SK-N-MC (cell line): ENCODE data around the gene CAMSAP2.

Source experiments
- DNase-seq: peaks from one replicate; pipeline ENCODE4 v3.0.0-alpha.2; 2011; ENCODE audit warnings: low read depth, low spot score
- H3K27ac ChIP-seq: fragments of 200-600 bp; sonication (generic); 2 replicates; pipeline ENCODE4 v1.5.1; 2016; ENCODE audit warnings: mixed run types
- H3K36me3 ChIP-seq: fragments of 200-600 bp; sonication (generic); 2 replicates; pipeline ENCODE4 v1.6.1; 2017; ENCODE audit warnings: antibody characterized with exemption, low read length, mixed read lengths; ENCODE audit not compliant: insufficient read depth
- H3K4me3 ChIP-seq: fragments of 200-600 bp; sonication (generic); 2 replicates; pipeline ENCODE4 v1.5.1; 2016
- H3K9ac ChIP-seq: fragments of 200-600 bp; sonication (generic); 2 replicates; pipeline ENCODE4 v1.8.0; 2017; ENCODE audit warnings: mixed run types, mixed read lengths; ENCODE audit not compliant: insufficient read length
- H3K9me3 ChIP-seq: fragments of 200-600 bp; sonication (generic); 2 replicates; pipeline ENCODE4 v1.6.1; 2017; ENCODE audit warnings: low read depth, mild to moderate bottlenecking, antibody characterized with exemption, low read length, moderate library complexity, mixed read lengths
- EZH2 ChIP-seq: fragments of 200-600 bp; sonication (generic); IDR thresholded peaks from one replicate; pipeline ENCODE4 v1.6.1; 2017; ENCODE audit warnings: antibody characterized with exemption
- FOXP2 ChIP-seq: optimal IDR thresholded peaks from 2 replicates; pipeline ENCODE3; 2011; ENCODE audit warnings: mild to moderate bottlenecking, moderate library complexity; ENCODE audit not compliant: insufficient read depth; ENCODE audit errors: extremely low read length, control extremely low read depth
- POLR2AphosphoS5 ChIP-seq: IDR thresholded peaks from 2 replicates; pipeline ENCODE4 v1.6.1; 2012; ENCODE audit warnings: mild to moderate bottlenecking, low read depth, low read length, borderline replicate concordance

Gene CAMSAP2

DNA sequence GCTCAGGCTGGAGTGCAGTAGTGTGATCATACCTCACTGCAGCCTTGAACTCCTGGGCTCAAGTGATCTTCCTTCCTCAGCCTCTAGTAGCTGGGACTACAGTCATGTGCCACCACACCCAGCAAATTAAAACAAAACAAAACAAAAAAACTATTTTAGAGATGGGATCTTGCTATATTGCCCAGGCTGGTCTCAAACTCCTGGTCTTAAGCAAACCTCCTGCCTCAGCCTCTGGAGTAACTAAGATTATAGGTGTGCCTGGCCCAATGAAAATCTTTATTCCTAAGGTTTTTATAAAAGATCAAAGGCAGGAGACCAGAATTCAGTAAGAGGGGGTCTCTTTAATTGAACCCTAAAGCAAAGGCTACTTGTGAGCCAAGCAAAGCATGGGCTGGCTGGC, 166.1 kb downstream of the CAMSAP2 start:
- DNase-seq: no peak
- Histone ChIP-seq H3K36me3 (no peaks in the 10 kb centered on the region), H3K9ac (no peak overlapping the region), H3K27ac (no peak overlapping the region), H3K9me3 (no peaks in the 10 kb centered on the region), H3K4me3 (no peak overlapping the region)
- TF ChIP-seq POLR2AphosphoS5 (no peak), FOXP2 (no peak), EZH2 (no peak)

DNA sequence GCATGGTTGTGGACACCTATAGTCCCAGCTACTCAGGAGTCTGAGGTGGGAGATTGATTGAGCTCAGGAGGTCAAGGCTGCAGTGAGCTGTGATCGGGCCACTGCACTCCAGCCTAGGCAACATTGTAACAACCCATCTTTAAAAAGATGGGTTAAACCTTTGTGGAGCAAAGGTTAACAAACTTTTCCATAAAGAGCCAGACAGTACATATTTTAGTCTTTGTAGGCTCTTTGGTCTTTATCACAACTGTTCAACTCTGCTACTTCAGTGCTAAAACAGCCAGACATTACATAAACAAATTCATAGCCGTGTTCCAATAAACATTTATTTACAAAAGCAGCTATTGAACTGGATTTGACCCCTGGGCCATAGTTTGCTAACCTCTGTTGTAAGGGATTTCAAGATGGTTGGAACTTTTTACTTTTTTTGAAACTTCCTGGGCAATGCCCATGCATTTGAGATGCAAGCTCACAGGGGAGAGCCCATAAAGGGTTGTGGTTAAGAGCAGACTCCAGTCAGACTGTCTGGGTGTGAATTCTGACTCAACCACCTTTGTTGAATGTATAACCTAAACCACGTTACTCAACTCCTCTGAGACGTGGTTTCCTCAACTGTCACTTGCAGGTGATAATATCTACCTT, 166.8 kb downstream of the CAMSAP2 start:
- TF ChIP-seq FOXP2: no peak
- TF ChIP-seq EZH2: no peak
- TF ChIP-seq POLR2AphosphoS5: no peak
- DNase-seq: no peak
- Histone ChIP-seq H3K4me3 (no peak overlapping the region), H3K36me3 (no peaks in the 10 kb centered on the region), H3K27ac (no peak overlapping the region), H3K9ac (no peak overlapping the region), H3K9me3 (no peaks in the 10 kb centered on the region)

DNA sequence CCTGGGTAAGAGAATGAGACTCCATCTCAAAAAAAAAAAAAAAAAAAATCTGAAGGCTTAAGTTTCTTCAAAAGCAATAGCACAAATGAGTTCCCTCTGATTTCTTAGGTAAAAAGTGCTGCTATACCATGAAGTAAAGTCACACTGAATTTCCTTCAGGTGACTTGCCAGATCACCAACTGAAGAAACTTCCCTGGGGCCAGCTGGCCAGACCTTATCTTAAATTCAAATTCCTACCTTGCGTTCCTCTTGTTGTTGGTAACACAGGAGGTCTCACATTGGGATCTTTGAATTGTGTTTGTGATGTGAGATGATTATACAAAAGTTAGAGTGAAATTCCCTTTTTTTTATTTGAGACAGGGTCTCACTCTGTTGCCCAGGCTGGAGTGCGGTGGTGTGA, 167.8 kb downstream of the CAMSAP2 start:
- TF ChIP-seq POLR2AphosphoS5: no peak
- no peak for TF ChIP-seq EZH2
- no peak for TF ChIP-seq FOXP2
- Histone ChIP-seq H3K9me3 (no peaks in the 10 kb centered on the region), H3K4me3 (no peak overlapping the region), H3K27ac (no peak overlapping the region), H3K36me3 (no peaks in the 10 kb centered on the region), H3K9ac (no peak overlapping the region)
- no peak for DNase-seq

DNA sequence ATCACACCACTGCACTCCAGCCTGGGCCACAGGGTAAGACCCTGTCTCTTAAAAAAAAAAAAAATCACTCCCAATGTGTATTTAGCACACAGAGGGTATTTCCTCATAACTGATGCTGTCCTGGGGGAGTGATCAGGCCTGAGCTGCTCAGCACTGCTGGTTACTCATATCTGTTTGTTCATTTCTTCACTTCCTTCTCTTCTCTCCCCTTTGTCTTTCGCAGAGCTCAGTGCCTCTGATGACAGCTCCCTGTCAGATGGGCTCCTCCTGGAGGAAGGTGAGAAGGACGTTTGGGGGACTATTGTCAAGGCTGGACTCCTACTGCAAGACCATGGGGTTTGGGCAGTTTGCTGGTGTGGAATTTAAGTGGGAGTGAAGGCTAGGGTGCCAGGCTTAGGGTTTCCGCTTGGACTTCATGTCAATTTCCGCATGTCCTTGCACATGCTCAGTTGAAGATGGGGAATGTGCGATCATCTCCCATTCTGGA, 169.0 kb downstream of the CAMSAP2 start:
- Histone ChIP-seq H3K36me3 (no peaks in the 10 kb centered on the region), H3K27ac (no peak overlapping the region), H3K9ac (no peak overlapping the region), H3K4me3 (no peak overlapping the region), H3K9me3 (no peaks in the 10 kb centered on the region)
- no peak for DNase-seq
- TF ChIP-seq EZH2 (no peak), FOXP2 (no peak), POLR2AphosphoS5 (no peak)

DNA sequence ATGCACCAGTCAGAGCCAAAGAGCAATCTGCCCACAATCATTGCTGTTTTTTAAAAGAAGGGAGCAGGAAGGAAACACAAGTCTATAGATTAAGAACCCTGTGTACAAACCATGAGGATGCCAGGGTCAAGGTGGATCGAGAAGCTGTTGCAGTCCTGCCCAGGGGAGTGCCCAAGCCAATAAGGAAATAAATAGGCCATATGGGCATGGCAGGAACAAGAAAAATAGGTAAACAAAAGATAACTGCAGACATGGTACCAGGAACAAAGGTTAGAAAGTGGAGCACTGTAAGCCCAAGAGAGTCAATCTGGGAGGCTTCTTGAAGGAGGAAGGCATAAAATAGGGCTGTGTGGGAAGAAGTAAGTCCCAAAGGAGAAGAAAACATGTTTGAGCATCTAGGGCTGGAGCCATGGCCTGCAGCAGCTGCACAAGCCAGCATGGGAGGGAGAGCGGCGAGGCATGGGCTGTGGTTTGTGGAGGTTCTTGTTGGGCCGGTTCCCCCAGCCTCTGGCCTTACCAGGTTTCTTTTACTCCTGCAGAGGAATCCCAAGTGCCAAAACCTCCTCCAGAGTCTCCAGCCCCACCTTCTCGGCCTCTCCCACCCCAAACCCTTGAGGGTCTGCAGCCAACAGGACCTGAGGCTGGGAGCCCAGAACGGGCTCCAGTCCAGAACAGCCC, 169.6 kb downstream of the CAMSAP2 start:
- Histone ChIP-seq H3K4me3 (no peak overlapping the region), H3K36me3 (no peaks in the 10 kb centered on the region), H3K9me3 (no peaks in the 10 kb centered on the region), H3K9ac (no peak overlapping the region), H3K27ac (no peak overlapping the region)
- DNase-seq: no peak
- no peak for TF ChIP-seq POLR2AphosphoS5
- no peak for TF ChIP-seq EZH2
- no peak for TF ChIP-seq FOXP2

DNA sequence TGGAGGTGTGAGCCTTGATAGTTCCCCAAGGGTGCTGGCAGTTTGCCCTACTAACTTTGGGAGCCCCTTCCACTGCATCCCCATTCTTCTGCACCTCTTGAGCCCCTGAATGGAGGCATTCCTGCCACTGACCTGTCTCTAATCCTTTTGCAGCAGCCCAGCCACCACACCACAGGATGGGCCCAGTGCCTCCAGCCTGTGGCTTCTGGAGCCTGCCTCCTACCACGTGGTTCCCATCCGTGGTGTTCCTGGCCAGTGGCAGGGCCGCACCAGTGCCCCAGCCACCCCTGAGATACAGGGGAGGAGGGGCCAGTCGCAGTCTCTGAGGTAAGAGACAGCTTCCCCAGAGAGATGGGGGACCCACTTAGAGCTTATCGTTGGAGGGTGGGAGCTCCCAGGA, 170.4 kb downstream of the CAMSAP2 start:
- no peak for DNase-seq
- TF ChIP-seq FOXP2 (no peak), EZH2 (no peak), POLR2AphosphoS5 (no peak)
- Histone ChIP-seq H3K36me3 (no peaks in the 10 kb centered on the region), H3K4me3 (no peak overlapping the region), H3K9me3 (no peaks in the 10 kb centered on the region), H3K27ac (no peak overlapping the region), H3K9ac (no peak overlapping the region)

DNA sequence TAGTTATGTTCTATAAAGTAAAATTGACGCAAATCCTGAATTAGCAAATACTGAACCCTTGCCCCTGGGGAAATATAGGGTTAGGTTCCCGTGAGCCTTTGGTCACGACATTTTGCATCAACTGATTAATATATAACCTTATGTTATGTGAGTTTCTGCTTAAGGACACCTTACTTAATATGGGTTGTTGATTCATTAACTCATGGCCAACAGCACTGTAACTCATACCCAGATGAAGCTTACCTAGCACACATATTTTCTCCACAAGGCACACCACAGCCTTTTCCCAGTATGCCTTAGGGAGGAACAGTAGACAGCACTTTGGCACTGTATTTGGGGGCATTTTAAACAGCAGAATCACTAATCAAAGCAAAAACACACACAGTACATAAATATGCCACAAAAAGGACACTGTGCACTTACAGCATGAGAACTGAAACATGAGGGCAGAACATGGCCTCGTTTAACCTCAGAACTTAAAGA, 171.1 kb downstream of the CAMSAP2 start:
- H3K4me3 ChIP-seq: no peak overlapping the region
- no peak for DNase-seq
- TF ChIP-seq FOXP2: no peak
- TF ChIP-seq EZH2: no peak
- no peak for TF ChIP-seq POLR2AphosphoS5
- H3K27ac ChIP-seq: no peak overlapping the region
- no peaks in the 10 kb centered on the region for H3K36me3 ChIP-seq
- H3K9ac ChIP-seq: no peak overlapping the region
- no peaks in the 10 kb centered on the region for H3K9me3 ChIP-seq
